SHP77 (cell line): ENCODE results near the gene KSR2.
A peak's percentile ranks its signal among the peaks of the same experiment; 100 is the strongest.
"Not testable (repeated sequence)": the region's sequence is repeated elsewhere in the genome, so short reads cannot be mapped to it uniquely, and the experiment has no call there.

Experiments used
- DNase-seq, 2 experiments: peaks; one replicate each; lab custom pipeline; 2025; lab: John Stamatoyannopoulos, UW

KSR2 gene

DNA sequence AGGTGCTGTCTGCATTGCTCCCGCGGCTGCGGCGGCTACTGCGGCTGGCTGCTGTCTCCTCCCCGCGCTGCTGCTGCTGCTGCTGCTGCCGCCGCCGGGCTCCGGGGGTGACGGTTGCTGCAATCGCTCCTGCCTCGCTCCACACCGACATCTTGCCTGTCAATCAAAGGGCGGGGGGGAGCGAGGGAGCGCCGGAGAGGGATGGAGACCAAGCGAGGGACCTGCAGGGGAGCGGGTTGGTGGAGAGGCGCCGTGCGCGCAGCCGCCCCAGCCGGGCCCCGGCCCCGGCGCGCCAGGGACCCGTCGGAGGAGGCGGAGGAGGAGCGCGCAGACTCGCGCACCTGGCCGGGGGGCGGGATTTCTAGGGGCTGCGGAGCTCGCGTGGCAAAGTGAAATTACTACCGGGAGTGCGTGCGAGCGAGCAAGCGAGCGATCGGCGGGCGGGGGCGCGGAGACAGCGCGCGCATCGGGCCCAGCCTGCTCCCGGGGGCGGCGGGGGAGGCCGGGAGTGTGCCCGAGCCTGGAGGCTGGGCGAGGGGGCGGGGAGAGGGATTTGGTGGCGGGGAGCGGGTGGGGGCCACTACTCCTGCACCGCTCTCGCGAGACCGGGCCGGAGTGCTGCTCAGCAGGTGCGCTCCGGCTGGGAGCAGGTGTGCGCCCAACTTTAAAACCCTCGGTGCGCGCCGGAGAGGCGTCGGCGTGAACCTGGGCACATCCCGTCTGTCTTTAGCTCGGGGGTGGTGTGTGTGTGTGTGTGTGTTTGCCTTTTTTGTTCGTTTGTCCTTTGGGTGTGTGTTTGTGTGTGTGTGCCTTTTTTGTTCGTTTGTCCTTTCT lies at the start of gene KSR2:
Gene KSR2, minus strand, starts transcription at position 165 of the 834 bp plus-strand sequence. CDS start 735 bp downstream, outside the sequence.
- peak; percentile 95 to 96 for DNase-seq

DNA sequence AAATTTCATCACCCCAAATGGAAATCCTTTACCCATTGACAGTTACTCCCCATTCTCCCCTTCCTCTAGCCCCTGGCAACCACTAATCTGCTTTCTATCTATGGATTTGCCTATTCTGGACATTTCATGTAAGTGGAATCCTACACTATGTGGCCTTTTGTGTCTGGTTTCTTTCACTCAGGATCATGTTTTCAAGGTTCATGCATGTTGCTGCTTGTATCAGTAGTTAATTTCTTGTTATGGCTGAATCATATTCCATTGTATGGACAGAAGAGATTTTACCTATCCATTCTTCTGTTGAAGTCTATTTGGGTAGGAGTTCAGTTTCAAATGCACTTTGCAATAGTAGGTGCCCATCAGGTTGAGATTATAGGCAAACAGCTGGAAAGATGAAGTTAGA lies 49.1 kb upstream of the KSR2 start:
- DNase-seq: no peak

DNA sequence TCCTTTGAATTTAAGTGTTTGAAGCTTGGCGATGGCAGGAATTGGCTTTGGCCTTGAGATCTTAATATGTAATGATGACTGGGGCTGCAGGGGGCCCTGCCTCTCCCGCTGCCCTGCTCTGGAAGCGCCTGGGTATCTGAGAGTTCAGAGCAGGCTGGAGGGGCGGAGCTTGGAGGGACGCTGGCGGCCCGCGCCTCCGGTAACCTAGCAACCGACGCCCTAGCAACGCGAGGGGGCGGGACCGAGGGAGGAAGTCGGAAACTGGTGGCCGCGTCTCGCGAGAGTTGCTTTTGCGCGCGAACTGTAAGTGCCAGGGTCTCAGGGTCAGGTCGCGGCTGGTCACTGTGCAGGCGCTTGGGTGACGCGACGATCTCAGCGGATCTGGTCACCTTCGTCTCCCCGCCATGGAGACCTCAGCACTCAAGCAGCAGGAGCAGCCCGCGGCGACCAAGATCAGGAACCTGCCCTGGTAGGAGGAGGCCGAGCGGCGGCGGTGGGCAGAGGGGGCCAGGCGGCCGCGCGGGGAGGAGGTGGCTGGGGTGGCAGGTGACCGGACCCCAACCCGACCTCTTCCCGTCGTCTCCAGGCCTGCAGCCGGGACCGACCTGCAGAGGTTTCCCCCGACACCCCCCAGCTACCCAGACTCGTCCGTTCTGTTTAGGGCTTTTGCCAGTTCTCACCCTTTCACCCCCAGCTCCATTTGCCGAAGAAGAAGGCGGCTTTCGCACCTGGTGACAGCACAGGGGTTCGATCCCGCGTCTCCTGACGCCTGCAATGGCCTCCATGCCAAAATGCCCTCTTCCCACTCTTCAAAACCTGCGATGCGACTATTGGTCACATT lies 47.9 kb upstream of the KSR2 start, which contains the start of gene RFC5:
Gene RFC5, plus strand, starts transcription at position 280 of the 841 bp plus-strand sequence. Its CDS starts 125 bp downstream, at position 405.
- peak; percentile 99 to 100 for DNase-seq

DNA sequence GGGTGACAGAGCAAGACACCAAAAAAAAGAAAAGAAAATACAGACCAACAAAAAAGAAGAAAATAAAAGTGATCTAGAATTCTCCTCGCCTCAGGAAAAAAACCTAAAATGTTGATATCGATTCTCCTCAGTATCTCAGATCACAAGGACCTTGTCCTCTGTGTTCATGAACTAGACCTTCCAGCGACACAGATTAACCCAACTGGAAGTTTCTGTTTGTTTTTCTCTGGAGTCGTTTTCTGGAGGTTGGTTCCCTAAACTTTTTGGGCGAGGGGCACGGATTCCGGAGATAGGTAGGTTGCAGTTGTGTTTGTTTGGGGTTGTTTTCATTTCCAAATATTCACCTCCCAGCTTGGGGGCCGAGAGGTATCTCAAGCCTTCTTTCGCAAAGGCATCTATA lies 47.2 kb upstream of the KSR2 start:
- DNase-seq: no peak

DNA sequence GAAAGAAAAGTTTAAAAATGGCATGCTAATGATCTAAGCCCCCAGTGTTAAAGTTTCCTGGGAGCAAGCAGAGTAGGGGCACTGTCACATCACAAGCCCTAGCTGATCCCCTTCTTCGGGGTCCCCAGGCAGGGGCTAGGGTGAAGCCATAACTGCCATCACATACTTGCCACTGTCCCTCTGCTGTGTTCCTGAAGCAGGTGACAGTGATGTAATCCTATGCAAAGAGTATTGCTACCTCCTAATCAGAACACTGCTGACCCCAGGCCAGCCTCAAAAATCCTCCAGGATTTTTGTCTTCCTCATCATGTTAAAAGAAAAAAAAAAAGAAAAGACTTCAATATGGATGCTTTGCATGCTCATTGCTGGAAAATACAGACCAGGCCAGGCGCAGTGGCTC lies 46.5 kb upstream of the KSR2 start:
- DNase-seq: no peak

DNA sequence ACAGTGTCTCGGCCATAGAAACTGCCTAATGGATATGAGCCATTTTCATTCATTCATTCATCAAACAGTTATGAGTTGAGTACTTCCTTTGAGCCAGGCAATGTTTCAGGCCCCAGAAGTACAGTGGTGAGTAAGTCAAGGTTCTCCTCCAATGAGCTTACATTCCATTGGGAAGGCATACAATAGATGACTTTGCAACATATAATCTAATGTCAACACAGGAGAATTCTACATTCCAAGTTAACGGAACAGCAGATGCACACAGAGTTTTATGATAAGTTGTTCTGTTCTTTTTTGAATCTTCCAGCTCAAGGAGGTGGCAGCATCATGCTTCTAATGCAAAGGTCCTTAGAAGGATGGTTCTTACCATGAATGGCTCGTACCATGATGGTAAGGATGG lies 44.5 kb upstream of the KSR2 start:
- DNase-seq: no peak

DNA sequence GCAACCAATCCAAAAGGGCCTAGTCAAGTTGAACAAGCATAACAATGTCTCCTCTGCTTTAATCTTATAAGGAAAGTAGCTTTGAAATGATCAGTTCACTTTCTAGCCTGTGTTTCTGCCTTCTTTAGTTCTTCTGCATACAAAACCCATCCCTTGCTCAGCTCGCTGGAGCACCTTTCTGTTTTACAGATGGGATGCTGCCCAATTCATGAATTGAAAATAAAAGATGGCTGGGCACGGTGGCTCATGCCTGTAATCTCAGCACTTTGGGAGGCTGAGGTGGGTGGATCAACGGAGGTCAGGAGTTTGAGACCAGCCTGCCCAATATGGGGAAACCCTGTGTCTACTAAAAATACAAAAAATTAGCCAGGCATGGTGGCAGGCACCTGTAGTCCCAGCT lies 43.2 kb upstream of the KSR2 start:
- DNase-seq: no peak

DNA sequence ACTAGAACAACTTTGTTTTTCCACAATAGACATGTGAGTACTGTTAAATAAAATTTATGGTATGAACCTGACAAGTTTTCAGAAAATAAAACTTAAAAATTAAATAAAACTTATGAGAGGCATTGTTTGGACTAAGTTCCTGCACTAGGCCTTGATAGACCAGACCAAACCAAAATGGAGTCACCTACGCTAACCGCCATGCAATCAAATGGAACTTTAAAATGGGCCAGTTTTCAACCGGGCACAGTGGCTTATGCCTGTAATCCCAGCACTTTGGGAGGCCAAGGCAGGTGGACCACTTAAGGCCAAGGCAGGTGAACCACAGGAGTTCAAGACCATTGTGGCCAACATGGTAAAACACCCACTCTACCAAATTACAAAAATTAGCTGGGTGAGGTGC lies 42.6 kb upstream of the KSR2 start:
- no peak for DNase-seq

DNA sequence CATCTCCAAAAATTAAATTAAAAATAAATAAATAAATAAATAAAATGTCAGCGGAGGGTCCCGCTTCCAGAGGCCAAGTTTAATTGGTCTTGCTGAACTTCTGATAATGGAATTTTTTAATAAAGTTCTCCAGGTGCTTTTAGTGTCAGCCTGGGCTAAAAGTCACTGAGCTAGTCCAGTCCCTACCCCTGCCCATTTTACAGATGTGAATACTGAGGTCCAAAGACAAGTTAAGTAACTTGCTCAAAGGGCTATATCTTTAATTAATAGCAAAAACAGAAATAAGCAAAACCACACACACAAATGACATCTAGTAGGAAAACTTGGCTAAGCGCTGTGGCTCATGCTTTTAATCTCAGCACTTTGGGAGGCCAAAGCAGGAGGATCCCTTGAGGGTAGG lies 42.1 kb upstream of the KSR2 start:
- no peak for DNase-seq

DNA sequence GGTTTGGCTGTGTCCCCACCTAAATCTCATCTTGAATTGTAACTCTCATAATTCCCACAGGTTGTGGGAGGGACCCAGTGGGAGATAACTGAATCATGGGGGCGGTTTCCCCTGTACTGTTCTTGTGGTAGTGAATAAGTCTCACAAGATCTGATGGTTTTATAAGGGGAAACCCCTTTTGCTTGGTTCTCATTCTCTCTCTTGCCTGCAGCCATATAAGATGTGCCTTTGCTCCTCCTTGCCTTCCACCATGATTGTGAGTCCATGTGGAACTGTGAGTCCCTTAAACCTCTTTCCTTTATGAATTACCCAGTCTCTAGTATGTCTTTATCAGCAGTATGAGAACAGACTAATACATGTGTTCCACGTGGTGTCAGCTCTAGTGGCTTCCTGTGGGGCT lies 31.0 kb upstream of the KSR2 start:
- not testable (repeated sequence) for DNase-seq

DNA sequence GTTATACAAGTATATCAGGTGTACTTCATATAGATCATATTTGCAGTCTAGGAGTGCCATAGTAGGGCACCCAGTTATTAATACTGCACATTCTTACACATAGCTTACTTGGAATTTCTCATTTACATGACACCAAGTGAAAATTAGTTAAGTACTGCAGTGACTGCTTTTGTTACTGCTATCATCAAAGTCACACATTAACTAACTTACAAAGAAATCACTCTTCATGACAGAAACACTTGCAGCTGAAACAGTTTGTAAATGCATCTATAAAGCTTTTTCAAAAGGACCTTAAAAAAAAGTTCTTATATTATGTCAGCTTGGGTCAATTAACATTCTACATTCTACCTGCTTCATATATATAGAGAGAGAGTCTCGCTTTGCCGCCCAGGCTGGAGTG lies 29.9 kb upstream of the KSR2 start:
- no peak for DNase-seq

DNA sequence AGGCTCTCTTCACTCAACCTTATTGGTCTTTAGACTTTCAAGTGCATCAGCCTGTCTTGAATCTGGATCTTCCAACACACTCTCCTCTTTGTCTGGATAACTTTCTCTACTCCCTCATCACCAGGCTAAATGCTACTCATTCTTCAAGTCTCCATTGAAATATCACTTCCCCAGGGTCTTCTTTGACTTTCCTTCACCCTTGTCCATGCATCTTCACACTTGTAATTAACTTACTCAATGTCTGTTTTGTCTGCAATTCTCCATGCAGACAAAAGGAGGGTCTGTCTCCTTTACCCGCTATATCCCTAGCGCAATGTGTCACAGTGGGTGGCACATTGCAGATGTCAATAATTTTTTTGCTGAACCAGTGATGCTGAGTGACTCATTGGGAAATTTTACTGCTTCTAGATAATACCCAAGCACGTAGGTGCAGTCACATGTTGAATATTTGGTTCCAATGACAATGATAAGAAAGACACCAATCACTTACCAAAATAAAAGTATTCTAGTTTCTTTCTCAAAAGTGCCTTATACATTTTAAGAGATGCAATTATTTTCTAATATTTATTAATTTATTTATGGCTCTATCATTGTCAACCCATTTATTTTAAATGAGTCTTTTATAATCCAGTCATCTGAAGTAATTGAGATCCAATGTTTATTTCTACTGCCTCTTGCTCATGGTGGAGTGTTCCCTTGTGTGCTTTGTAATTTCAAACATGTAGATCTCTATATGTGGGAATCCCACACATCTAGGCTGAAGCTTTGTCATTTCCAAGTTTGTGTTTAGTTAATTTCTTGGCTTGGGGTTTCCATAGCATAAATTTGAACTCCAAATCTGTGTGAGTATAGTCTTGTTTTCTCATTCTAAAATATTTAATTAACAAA lies 26.0 kb upstream of the KSR2 start:
- no peak for DNase-seq

DNA sequence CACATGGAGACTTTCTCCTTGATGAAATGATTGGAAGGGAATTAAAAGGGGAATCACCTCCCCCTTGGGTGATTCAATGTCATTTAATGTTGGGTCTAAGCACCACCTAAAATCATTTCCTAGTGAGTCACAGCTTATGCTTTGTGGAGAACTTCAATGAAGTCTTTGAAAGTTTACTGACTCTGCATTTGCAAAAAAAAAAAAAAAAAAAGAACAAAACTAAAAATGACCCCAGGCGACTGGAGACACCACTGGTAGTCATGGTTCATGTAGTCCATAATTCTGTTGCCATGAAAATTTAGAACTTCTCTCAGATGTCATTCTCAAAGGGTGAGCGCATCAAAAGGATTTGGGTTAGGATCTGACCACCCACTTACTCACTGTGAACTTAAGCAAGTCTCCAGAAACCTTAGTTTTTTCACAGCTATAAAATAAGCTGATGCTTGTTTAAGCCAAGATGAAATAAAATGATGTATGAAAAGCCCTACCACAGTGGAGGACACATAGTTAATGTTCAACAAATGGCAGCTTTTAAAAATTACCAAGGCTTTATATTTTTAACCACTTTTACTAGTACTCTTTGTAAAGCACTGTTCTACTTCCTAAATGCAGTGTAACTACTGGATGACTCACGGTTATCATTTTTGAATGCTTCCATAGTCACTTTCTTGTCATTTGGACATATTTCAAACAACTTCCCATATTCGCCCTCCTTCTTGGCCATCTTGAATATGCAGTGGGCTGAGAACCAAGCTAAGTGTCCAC lies 18.1 kb upstream of the KSR2 start:
- DNase-seq: no peak

DNA sequence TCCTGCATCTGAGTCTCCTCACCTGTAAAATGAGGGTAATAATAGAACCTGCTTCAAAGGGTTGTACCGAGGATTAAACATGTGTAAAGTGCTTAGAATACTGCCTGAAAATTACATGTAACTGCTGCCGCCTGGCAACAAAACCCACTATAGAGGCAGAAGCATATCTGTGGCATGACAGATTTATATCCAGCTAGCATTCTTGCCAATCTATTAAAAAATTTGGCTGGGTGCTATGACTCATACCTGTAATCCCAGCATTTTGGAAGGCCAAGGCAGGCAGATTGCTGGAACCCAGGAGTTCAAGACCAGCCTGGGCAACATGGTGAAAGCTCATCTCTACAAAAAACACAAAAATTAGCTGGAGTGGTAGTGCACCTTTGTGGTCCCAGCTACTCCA lies 16.4 kb upstream of the KSR2 start:
- DNase-seq: no peak

DNA sequence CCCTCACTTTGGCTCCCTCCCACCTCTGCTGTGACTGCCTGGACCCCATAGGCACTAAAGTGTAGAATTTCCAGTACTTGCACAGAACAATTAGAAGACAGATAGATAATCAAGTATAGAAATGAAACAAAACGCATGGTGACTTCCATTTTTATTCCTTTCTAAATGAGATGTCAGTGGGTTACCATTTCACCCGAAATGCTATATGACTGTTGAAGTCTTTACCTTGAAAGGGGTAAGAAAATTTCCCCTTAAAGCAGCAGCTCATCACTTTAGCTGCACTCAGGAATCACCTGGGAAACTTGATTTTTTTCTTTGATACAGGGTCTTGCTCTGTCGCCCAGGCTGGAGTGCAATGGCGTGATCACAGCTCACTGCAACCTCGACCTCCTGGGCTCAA lies 12.5 kb upstream of the KSR2 start:
- no peak for DNase-seq

DNA sequence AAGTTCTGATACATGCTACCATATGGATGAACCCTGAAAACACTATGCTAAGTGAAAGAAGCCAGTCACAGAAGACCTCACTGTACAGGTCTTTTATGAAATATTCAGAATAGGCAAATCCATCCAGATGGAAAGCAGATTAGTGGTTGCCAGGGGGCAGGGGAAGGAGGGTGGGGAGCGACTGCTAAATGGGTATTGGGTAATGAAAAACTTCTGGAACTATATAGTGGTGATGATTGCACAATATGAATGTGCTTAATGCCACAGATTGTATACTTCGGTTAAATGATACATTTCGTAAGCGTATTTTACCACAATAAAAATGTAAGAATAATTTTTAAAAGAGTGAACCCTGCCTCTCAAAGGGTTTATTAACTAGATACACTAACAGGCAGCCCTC lies 11.8 kb upstream of the KSR2 start:
- DNase-seq: no peak

DNA sequence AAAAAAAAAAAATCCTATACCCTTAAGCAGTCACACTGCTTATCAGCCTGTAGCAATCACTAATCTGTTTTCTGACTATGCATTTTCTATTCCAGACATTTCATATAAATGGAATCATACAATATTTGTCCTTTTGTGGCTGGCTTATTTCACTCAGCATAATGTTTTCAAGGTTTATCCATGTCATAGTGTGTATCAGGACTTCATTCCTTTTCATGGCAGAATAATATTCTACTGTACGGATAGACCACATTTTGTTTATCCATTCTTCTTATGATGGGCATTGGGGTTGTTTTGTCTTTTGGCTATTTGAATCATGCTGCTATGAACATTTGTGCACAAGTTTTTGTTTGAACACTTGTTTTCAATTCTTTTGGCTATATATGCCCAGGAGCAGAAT lies 8.6 kb upstream of the KSR2 start:
- no peak for DNase-seq

DNA sequence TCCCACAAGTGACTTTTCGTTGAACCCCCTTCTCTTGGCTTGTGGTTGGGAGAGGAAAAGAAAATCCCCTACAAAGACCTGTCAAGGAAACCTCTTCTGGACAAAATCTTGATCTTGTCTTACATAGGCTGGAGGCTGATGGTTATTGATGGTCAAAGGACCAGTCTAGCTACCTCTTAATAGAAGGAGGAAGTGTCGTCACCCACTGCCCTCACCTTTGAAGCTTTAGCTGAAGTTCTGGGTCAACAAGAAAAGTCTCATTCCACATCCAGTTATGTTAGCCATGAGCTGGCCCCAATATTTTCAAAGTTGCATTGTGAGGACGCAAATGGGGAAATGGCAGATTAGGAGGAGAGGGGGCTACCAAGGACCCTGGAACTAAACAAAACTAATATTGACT lies 6.2 kb upstream of the KSR2 start:
- no peak for DNase-seq

DNA sequence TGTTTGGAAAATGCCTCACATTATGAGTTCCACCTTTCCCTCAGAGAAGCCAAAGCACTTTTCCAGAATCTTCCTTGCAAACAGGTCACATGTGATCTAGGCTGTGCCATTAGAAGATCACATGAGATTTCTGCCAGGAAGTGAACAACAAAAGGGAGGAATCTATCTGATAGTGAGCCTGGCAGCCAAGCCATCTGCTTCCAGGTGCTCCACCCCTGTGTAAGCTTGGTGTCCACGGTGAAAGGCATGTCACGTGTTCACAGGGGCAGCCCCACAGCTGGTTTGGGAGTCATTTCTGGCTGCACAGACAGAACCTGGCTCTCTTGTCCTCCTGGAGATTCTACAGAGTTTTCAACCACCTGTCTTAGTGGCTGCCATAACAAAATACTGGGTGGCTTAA lies 3.5 kb upstream of the KSR2 start:
- DNase-seq: peak; percentile 35 to 76

DNA sequence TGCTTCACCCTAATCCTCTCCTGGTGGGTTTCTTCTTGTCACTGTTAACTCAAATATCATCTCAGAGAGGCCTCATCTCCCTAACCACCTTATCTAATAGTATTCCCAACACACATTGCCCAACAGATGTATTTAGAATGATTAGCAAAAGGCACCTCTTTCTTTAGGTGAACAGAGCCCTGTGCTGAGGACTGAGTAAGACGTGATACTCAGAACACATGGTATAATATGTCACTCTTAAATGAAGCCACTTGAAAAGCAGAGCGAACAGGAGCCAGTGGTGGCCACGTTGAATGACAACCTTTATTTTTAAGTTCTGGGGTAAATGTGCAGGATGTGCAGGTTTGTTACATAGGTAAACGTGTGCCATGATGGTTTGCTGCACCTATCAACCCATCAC lies 1.5 kb upstream of the KSR2 start:
- no peak for DNase-seq

DNA sequence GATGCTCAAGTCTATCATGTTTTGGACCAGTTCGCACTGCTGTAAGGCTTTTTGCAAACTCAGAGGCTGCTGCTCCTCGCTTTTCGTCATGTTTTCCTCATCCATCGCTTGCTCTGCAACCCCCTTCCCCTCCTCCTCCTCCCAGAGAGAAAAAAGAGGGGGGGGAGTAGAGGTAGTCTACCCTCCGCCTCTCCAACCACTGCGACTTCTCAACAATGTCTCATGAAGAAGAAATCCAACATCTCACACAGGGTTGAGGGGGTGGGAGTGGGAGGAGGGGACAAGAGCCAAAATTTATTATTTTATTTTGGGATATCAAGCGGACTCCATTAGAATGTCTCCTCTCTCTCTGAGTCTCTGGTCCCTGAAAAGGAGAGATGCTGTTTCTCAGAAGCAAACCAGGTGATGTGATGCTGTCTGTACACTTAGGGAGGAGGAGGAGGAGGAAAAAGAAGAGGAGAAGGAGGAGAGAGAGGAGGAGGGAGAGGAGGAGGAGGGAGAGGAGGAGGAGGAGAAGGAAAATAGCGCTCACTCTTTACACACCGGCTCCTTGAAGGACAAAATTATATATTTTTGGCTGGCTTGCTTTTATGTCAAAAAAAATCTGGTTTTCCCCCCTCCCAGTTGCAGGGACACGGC lies 520 bp downstream of the KSR2 start:
- no peak for DNase-seq
